HepG2 (cell line): ENCODE measurements around the gene NID1. TPM values are rescaled to one million over a fixed set of nuclear protein-coding genes. Genes with fewer than 3 reads are reported as not detected.

Experiments
- ATAC-seq: fragments of 200-7000 bp; cut with Tn5 transposase; 3 replicates; pipeline ENCODE4 v1.9.1; 2020; ENCODE audit warnings: mild to moderate bottlenecking, moderate library complexity
- BruUV-seq: library from RNA; stranded (reverse); fragments of 400-500 nt; replicated peaks from 2 replicates; lab custom pipeline; 2021; lab: Mats Ljungman, UMichigan
- CTCF ChIA-PET: fragments of 300-600 bp; formaldehyde crosslinking; extraction: SDS; loops from one replicate; lab custom pipeline; 2021; ENCODE audit warnings: low total read pairs, inconsistent platforms, low intra/inter-chr PET ratio; lab: Yijun Ruan, JAX
- POLR2A ChIA-PET: fragments of 350-600 bp; sonication (Branson Sonifier 250); formaldehyde crosslinking; loops from one replicate; lab custom pipeline; 2020; ENCODE audit warnings: antibody characterized with exemption, inconsistent platforms; lab: Yijun Ruan, JAX
- DNase-seq: peaks from one replicate; pipeline ENCODE4 v3.0.0-alpha.2; 2015; ENCODE audit warnings: low spot score
- FAIRE-seq: peaks from 3 replicates; lab custom pipeline; 2011; peaks lifted over from hg19 to GRCh38; lab: Jason Lieb, UNC
- H2AFZ ChIP-seq: one replicate; pipeline ENCODE4 v1.6.1; 2011; ENCODE audit warnings: low read length, inconsistent platforms
- H3K27ac ChIP-seq: fragments of 300-600 bp; 3 replicates; pipeline ENCODE4 v1.8.0; 2011; ENCODE audit warnings: mixed run types, mild to moderate bottlenecking, mixed read lengths, low read length, inconsistent platforms; ENCODE audit not compliant: insufficient read depth; ENCODE audit errors: extremely low read length
- H3K27me3 ChIP-seq, 2 experiments: fragments of 200-600 bp in 1 of 2; 2 replicates in 1 of 2; 3 replicates in 1 of 2; pipeline versions ENCODE4 v1.6.0 to v1.8.0; 2011; ENCODE audit warnings: low read length in 2 of 2, mild to moderate bottlenecking in 2 of 2, moderate library complexity in 2 of 2, inconsistent platforms in 1 of 2; ENCODE audit not compliant: insufficient read depth in 2 of 2, control insufficient read depth in 1 of 2
- H3K36me3 ChIP-seq, 2 experiments: fragments of 200-600 bp in 1 of 2; replicated peaks in 1 of 2; 2 replicates in 1 of 2; 3 replicates in 1 of 2; pipeline versions ENCODE4 v1.5.1 to v1.8.0; 2011; ENCODE audit warnings: low read length in 2 of 2, inconsistent platforms in 1 of 2; ENCODE audit not compliant: insufficient read depth in 2 of 2, control insufficient read depth in 1 of 2
- H3K4me1 ChIP-seq: 2 replicates; pipeline ENCODE4 v1.5.1; 2012; ENCODE audit warnings: low read length, inconsistent platforms; ENCODE audit not compliant: insufficient read depth
- H3K4me2 ChIP-seq: 2 replicates; pipeline ENCODE4 v1.6.0; 2011; ENCODE audit warnings: low read depth, low read length, inconsistent platforms
- H3K4me3 ChIP-seq, 3 experiments: fragments of 200-600 bp in 1 of 3; sonication (generic), shearing (Covaris generic) in 1 of 3; replicated peaks in 1 of 3; 2 replicates each; pipeline ENCODE4 v1.5.1; 2011 to 2016; ENCODE audit warnings: low read length in 3 of 3, inconsistent platforms in 2 of 3, low read depth in 2 of 3, mild to moderate bottlenecking in 2 of 3, control low read depth in 1 of 3, mixed read lengths in 1 of 3; ENCODE audit not compliant: insufficient read depth in 1 of 3
- H3K79me2 ChIP-seq: one replicate; pipeline ENCODE4 v1.6.1; 2011; ENCODE audit warnings: low read length, inconsistent platforms; ENCODE audit not compliant: insufficient read depth
- H3K9ac ChIP-seq: 2 replicates; pipeline ENCODE4 v1.6.0; 2011; ENCODE audit warnings: mild to moderate bottlenecking, low read depth, low read length, inconsistent platforms; ENCODE audit not compliant: insufficient read depth
- H3K9me3 ChIP-seq: 2 replicates; pipeline ENCODE4 v1.5.1; 2012; ENCODE audit warnings: mild to moderate bottlenecking, low read length
- H4K20me1 ChIP-seq: 2 replicates; pipeline ENCODE4 v1.6.0; 2011; ENCODE audit warnings: inconsistent platforms, mild to moderate bottlenecking, low read length, moderate library complexity; ENCODE audit not compliant: insufficient read depth
- ATF3 ChIP-seq: sonication (generic); formaldehyde crosslinking; IDR thresholded peaks from 2 replicates; pipeline ENCODE4 v1.4.0; 2020; ENCODE audit warnings: missing genetic modification reagents
- CREM ChIP-seq, 2 experiments: sonication (generic) in 1 of 2; formaldehyde crosslinking in 1 of 2; IDR thresholded peaks; 2 replicates each; pipeline versions ENCODE4 v1.4.0 to v1.6.1; 2016 to 2020; ENCODE audit warnings: antibody characterized with exemption in 1 of 2, mild to moderate bottlenecking in 1 of 2, missing genetic modification reagents in 1 of 2
- DMTF1 ChIP-seq: sonication (generic); formaldehyde crosslinking; IDR thresholded peaks from 2 replicates; pipeline ENCODE4 v1.4.0; 2020; ENCODE audit warnings: mild to moderate bottlenecking, missing genetic modification reagents
- JUND ChIP-seq: sonication (generic); formaldehyde crosslinking; IDR thresholded peaks from 2 replicates; pipeline ENCODE4 v1.8.0; 2022; ENCODE audit warnings: mild to moderate bottlenecking, missing genetic modification reagents
- SIX4 ChIP-seq: sonication (generic); formaldehyde crosslinking; IDR thresholded peaks from 2 replicates; pipeline ENCODE4 v1.4.0; 2020; ENCODE audit warnings: missing genetic modification reagents
- TEAD2 ChIP-seq: sonication (generic); formaldehyde crosslinking; IDR thresholded peaks from 2 replicates; pipeline ENCODE4 v1.9.0; 2021; ENCODE audit warnings: missing genetic modification reagents
- TOE1 ChIP-seq: sonication (generic); formaldehyde crosslinking; IDR thresholded peaks from 2 replicates; pipeline ENCODE4 v1.4.0; 2020; ENCODE audit warnings: mild to moderate bottlenecking, missing genetic modification reagents
- TOPORS ChIP-seq: sonication (generic); formaldehyde crosslinking; IDR thresholded peaks from 2 replicates; pipeline ENCODE4 v1.8.0; 2023; ENCODE audit warnings: mild to moderate bottlenecking, missing genetic modification reagents
- ZBTB21 ChIP-seq: sonication (generic); formaldehyde crosslinking; IDR thresholded peaks from 2 replicates; pipeline ENCODE4 v1.4.0; 2020; ENCODE audit warnings: missing genetic modification reagents
- ZNF552 ChIP-seq: sonication (generic); formaldehyde crosslinking; IDR thresholded peaks from 2 replicates; pipeline ENCODE4 v1.9.0; 2022; ENCODE audit warnings: missing genetic modification reagents, mild to moderate bottlenecking, borderline replicate concordance
- WGBS: methylation state at CpG from one replicate; pipeline ENCODE4 v1.1.6; 2017; ENCODE audit warnings: low lambda C conversion rate; 5-methylcytosine and 5-hydroxymethylcytosine counted together
- in situ Hi-C: cut with HindIII; loops from 2 replicates; pipeline ENCODE4 v1.10.0; 2017; ENCODE audit warnings: low pct_unique_long_range_greater_than_20kb; ENCODE audit not compliant: extremely low pct_ligation_motif_present
- intact Hi-C: fragments of 100-400 bp; cut with micrococcal nuclease; formaldehyde crosslinking; loops from one replicate; pipeline ENCODE4 v1.10.0; 2022; ENCODE audit not compliant: unreplicated experiment
- polyA plus RNA-seq, 8 experiments: library from polyadenylated mRNA; depleted of rRNA in 3 of 8; stranded (reverse) in 7 of 8; unstranded in 1 of 8; fragments of >200 nt; fragmentation: Illumina TruSeq in 4 of 8; extraction: Trizol in 4 of 8; gene quantifications; 2 replicates each; pipeline versions ENCODE4 v1.2.1 to v1.2.3, GENCODE V29; 2011 to 2016; ENCODE audit warnings: low read depth in 4 of 8, missing spikeins in 1 of 8, mixed read lengths in 1 of 8; ENCODE audit not compliant: insufficient read depth in 1 of 8
- total RNA-seq, 5 experiments: library from RNA; depleted of rRNA; stranded (reverse); fragments of >200 nt; fragmentation: Illumina TruSeq; extraction: Trizol; gene quantifications; 2 replicates each; pipeline ENCODE4 v1.2.3, GENCODE V29; 2016; ENCODE audit warnings: low read depth in 1 of 5
- TF ChIP-seq, protein P1 (sequence below): sonication (generic); formaldehyde crosslinking; IDR thresholded peaks from 2 replicates; pipeline ENCODE4 v1.4.0; 2020; ENCODE audit warnings: missing genetic modification reagents
- TF ChIP-seq, protein P2 (sequence below): sonication (generic); formaldehyde crosslinking; IDR thresholded peaks from 2 replicates; pipeline ENCODE4 v1.4.0; 2020; ENCODE audit warnings: missing genetic modification reagents, mild to moderate bottlenecking, borderline replicate concordance
- TF ChIP-seq, protein P3 (sequence below): sonication (generic); formaldehyde crosslinking; IDR thresholded peaks from 2 replicates; pipeline ENCODE4 v1.4.0; 2020; ENCODE audit warnings: missing genetic modification reagents, borderline replicate concordance

Gene NID1
- total and polyA plus RNA-seq, 2 of the 13 experiments (the other 11 are each of a cell fraction or from before 2014, with no cell fraction given), result 50.2 to 56.1 TPM

DNA sequence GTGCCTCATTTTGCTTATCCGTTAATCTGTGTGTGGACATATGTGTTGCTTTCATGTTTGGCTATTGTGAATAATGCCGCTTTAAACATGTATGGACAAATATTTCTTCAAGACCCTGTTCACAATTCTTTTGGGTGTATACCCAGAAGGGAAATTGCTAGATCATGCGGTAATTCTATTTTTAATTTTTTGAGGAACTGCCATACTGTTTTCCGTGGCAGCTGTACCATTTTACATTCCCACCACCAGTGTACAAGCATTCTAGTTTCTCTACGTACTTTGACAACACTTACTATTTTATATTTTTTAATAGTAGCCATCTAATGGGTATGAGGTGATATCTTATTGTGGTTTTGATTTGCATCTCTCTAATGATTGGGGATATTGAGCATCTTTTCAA lies 7.1 kb upstream of the NID1 start:
- H3K36me3 ChIP-seq, result no peaks in the 10 kb centered on the region
- WGBS, result 83% methylated on average over 5 of the region's 5 CpGs

More for the DNA sequence above, 7.1 kb upstream of the NID1 start:
- POLR2A ChIA-PET, result no interaction called here
- BruUV-seq, result no TSS peak
- no peak overlapping the region for H3K27ac ChIP-seq
- FAIRE-seq, result no peak
- CTCF ChIA-PET, result no interaction called here
- no peak for TF ChIP-seq ZBTB21 (CRISPR knock-in tag)
- TF ChIP-seq, protein P1, sequence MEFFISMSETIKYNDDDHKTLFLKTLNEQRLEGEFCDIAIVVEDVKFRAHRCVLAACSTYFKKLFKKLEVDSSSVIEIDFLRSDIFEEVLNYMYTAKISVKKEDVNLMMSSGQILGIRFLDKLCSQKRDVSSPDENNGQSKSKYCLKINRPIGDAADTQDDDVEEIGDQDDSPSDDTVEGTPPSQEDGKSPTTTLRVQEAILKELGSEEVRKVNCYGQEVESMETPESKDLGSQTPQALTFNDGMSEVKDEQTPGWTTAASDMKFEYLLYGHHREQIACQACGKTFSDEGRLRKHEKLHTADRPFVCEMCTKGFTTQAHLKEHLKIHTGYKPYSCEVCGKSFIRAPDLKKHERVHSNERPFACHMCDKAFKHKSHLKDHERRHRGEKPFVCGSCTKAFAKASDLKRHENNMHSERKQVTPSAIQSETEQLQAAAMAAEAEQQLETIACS (CRISPR knock-in tag), result no peak
- no peak for TF ChIP-seq TEAD2 (CRISPR knock-in tag)
- TF ChIP-seq, protein P2, sequence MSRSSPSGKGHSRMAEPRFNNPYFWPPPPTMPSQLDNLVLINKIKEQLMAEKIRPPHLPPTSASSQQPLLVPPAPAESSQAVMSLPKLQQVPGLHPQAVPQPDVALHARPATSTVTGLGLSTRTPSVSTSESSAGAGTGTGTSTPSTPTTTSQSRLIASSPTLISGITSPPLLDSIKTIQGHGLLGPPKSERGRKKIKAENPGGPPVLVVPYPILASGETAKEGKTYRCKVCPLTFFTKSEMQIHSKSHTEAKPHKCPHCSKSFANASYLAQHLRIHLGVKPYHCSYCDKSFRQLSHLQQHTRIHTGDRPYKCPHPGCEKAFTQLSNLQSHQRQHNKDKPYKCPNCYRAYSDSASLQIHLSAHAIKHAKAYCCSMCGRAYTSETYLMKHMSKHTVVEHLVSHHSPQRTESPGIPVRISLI (CRISPR knock-in tag), result no peak
- no peak for TF ChIP-seq TOPORS
- no peak for TF ChIP-seq CREM (IDR thresholded peaks at IDR 0.05)
- TF ChIP-seq CREM (CRISPR knock-in tag; IDR thresholded peaks at IDR 0.05), result no peak
- no peak for TF ChIP-seq DMTF1 (CRISPR knock-in tag)
- no peak for TF ChIP-seq TOE1 (CRISPR knock-in tag)
- TF ChIP-seq ATF3 (CRISPR knock-in tag), result no peak
- no peak for TF ChIP-seq ZNF552 (CRISPR knock-in tag)
- TF ChIP-seq, protein P3, sequence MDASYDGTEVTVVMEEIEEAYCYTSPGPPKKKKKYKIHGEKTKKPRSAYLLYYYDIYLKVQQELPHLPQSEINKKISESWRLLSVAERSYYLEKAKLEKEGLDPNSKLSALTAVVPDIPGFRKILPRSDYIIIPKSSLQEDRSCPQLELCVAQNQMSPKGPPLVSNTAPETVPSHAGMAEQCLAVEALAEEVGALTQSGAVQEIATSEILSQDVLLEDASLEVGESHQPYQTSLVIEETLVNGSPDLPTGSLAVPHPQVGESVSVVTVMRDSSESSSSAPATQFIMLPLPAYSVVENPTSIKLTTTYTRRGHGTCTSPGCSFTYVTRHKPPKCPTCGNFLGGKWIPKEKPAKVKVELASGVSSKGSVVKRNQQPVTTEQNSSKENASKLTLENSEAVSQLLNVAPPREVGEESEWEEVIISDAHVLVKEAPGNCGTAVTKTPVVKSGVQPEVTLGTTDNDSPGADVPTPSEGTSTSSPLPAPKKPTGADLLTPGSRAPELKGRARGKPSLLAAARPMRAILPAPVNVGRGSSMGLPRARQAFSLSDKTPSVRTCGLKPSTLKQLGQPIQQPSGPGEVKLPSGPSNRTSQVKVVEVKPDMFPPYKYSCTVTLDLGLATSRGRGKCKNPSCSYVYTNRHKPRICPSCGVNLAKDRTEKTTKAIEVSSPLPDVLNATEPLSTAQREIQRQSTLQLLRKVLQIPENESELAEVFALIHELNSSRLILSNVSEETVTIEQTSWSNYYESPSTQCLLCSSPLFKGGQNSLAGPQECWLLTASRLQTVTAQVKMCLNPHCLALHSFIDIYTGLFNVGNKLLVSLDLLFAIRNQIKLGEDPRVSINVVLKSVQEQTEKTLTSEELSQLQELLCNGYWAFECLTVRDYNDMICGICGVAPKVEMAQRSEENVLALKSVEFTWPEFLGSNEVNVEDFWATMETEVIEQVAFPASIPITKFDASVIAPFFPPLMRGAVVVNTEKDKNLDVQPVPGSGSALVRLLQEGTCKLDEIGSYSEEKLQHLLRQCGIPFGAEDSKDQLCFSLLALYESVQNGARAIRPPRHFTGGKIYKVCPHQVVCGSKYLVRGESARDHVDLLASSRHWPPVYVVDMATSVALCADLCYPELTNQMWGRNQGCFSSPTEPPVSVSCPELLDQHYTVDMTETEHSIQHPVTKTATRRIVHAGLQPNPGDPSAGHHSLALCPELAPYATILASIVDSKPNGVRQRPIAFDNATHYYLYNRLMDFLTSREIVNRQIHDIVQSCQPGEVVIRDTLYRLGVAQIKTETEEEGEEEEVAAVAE (CRISPR knock-in tag), result no peak
- no peak for TF ChIP-seq SIX4 (CRISPR knock-in tag)
- no peak for TF ChIP-seq JUND (CRISPR knock-in tag)
- no peak overlapping the region for H3K9ac ChIP-seq
- no peaks in the 10 kb centered on the region for H4K20me1 ChIP-seq
- H3K4me2 ChIP-seq, result no peak overlapping the region
- no peaks in the 10 kb centered on the region for H3K9me3 ChIP-seq
- H3K79me2 ChIP-seq, result no peaks in the 10 kb centered on the region
- no peak overlapping the region for H2AFZ ChIP-seq
- intact Hi-C loops (no loop called here), in situ Hi-C loops (no loop called here)
- no peak overlapping the region for H3K4me3 ChIP-seq
- no peak for ATAC-seq
- peaks cover 49% of the 10 kb centered on the region for H3K4me1 ChIP-seq
- no peaks in the 10 kb centered on the region for H3K27me3 ChIP-seq
- DNase-seq, result no peak
